IPS-18a (cell line): Measurements from ENCODE around the gene PCSK7.

Experiments used
- H3K27ac ChIP-seq: one replicate; pipeline ENCODE4 v1.5.1; 2013; ENCODE audit warnings: low read length
- H3K27me3 ChIP-seq: one replicate; pipeline ENCODE4 v1.6.1; 2013; ENCODE audit warnings: mild to moderate bottlenecking, low read length; ENCODE audit not compliant: control insufficient read depth, insufficient read depth
- H3K36me3 ChIP-seq: one replicate; pipeline ENCODE4 v1.6.1; 2013; ENCODE audit warnings: low read depth, low read length; ENCODE audit not compliant: control insufficient read depth
- H3K4me1 ChIP-seq: one replicate; pipeline ENCODE4 v1.6.1; 2013; ENCODE audit warnings: low read depth, low read length; ENCODE audit not compliant: control insufficient read depth
- H3K4me3 ChIP-seq: one replicate; pipeline ENCODE4 v1.5.1; 2013; ENCODE audit warnings: low read length
- H3K9ac ChIP-seq: one replicate; pipeline ENCODE4 v1.6.1; 2013; ENCODE audit warnings: mild to moderate bottlenecking, low read length, moderate library complexity
- H3K9me3 ChIP-seq: one replicate; pipeline ENCODE4 v1.6.1; 2013; ENCODE audit warnings: low read depth, low read length; ENCODE audit not compliant: control insufficient read depth

PCSK7 gene

GRCh38 chr11:117258576-117258975, 26.7 kb upstream of the PCSK7 start:
- Histone ChIP-seq H3K9ac (no peak overlapping the region), H3K27ac (no peak overlapping the region), H3K36me3 (peaks cover 7% of the 10 kb centered on the region), H3K27me3 (no peaks in the 10 kb centered on the region), H3K4me3 (no peak overlapping the region), H3K4me1 (no peaks in the 10 kb centered on the region), H3K9me3 (no peaks in the 10 kb centered on the region)

GRCh38 chr11:117256573-117256972, 24.7 kb upstream of the PCSK7 start:
- Histone ChIP-seq H3K9me3 (no peaks in the 10 kb centered on the region), H3K27me3 (no peaks in the 10 kb centered on the region), H3K4me1 (no peaks in the 10 kb centered on the region), H3K9ac (no peak overlapping the region), H3K4me3 (no peak overlapping the region), H3K27ac (no peak overlapping the region), H3K36me3 (peaks cover 10% of the 10 kb centered on the region)

- Histone ChIP-seq H3K9me3 (no peaks in the 10 kb centered on the region), H3K27ac (no peak overlapping the region), H3K4me3 (no peak overlapping the region), H3K9ac (no peak overlapping the region), H3K36me3 (peaks cover 9% of the 10 kb centered on the region), H3K27me3 (no peaks in the 10 kb centered on the region), H3K4me1 (no peaks in the 10 kb centered on the region)
These were observed 24.1 kb upstream of the PCSK7 start for GRCh38 chr11:117255966-117256365.

GRCh38 chr11:117251506-117251905, 19.6 kb upstream of the PCSK7 start:
- no peaks in the 10 kb centered on the region for H3K27me3 ChIP-seq
- peaks cover 35% of the 10 kb centered on the region for H3K36me3 ChIP-seq
- H3K27ac ChIP-seq: no peak overlapping the region
- no peak overlapping the region for H3K4me3 ChIP-seq
- H3K4me1 ChIP-seq: no peaks in the 10 kb centered on the region
- no peaks in the 10 kb centered on the region for H3K9me3 ChIP-seq
- no peak overlapping the region for H3K9ac ChIP-seq

- no peak overlapping the region for H3K4me3 ChIP-seq
- H3K9ac ChIP-seq: no peak overlapping the region
- no peaks in the 10 kb centered on the region for H3K27me3 ChIP-seq
- no peaks in the 10 kb centered on the region for H3K9me3 ChIP-seq
- H3K4me1 ChIP-seq: no peaks in the 10 kb centered on the region
- H3K36me3 ChIP-seq: peaks cover 47% of the 10 kb centered on the region
- no peak overlapping the region for H3K27ac ChIP-seq
These were observed 17.7 kb upstream of the PCSK7 start for GRCh38 chr11:117249571-117249970.

GRCh38 chr11:117248341-117248740, 16.5 kb upstream of the PCSK7 start:
- Histone ChIP-seq H3K4me3 (no peak overlapping the region), H3K9ac (no peak overlapping the region), H3K4me1 (no peaks in the 10 kb centered on the region), H3K27me3 (no peaks in the 10 kb centered on the region), H3K36me3 (peaks cover 51% of the 10 kb centered on the region), H3K27ac (no peak overlapping the region), H3K9me3 (no peaks in the 10 kb centered on the region)

GRCh38 chr11:117239295-117239694, 7.4 kb upstream of the PCSK7 start:
- H3K36me3 ChIP-seq: peaks cover 43% of the 10 kb centered on the region

GRCh38 chr11:117238221-117238620, 6.3 kb upstream of the PCSK7 start:
- no peak overlapping the region for H3K27ac ChIP-seq
- H3K4me3 ChIP-seq: no peak overlapping the region
- H3K36me3 ChIP-seq: peaks cover 39% of the 10 kb centered on the region
- H3K4me1 ChIP-seq: peaks cover 7% of the 10 kb centered on the region
- H3K27me3 ChIP-seq: no peaks in the 10 kb centered on the region
- no peaks in the 10 kb centered on the region for H3K9me3 ChIP-seq
- no peak overlapping the region for H3K9ac ChIP-seq

More at GRCh38 chr11:117239295-117239694, 7.4 kb upstream of the PCSK7 start:
- Histone ChIP-seq H3K4me1 (no peaks in the 10 kb centered on the region), H3K9me3 (no peaks in the 10 kb centered on the region), H3K9ac (no peak overlapping the region), H3K4me3 (no peak overlapping the region), H3K27ac (no peak overlapping the region), H3K27me3 (no peaks in the 10 kb centered on the region)

- no peaks in the 10 kb centered on the region for H3K27me3 ChIP-seq
- no peaks in the 10 kb centered on the region for H3K9me3 ChIP-seq
- H3K4me1 ChIP-seq: peaks cover 7% of the 10 kb centered on the region
- H3K4me3 ChIP-seq: peak overlapping the region; percentile 97
- peak overlapping the region; percentile 80 for H3K9ac ChIP-seq
- peaks cover 20% of the 10 kb centered on the region for H3K36me3 ChIP-seq
- peak overlapping the region; percentile 59 for H3K27ac ChIP-seq
These were observed 1.1 kb upstream of the PCSK7 start for GRCh38 chr11:117232911-117233409.

- Histone ChIP-seq H3K9ac (peak within 1 kb of the TSS; percentile 81), H3K9me3 (no peaks in the 10 kb centered on the region), H3K4me3 (peak within 1 kb of the TSS; percentile 97), H3K36me3 (peaks cover 24% of the 10 kb centered on the region), H3K27me3 (no peaks in the 10 kb centered on the region), H3K27ac (peak within 1 kb of the TSS; percentile 59), H3K4me1 (peaks cover 7% of the 10 kb centered on the region)
These were observed 412 bp upstream of the PCSK7 start, which contains the start of gene RNF214 for GRCh38 chr11:117232092-117232878. Gene RNF214, plus strand, starts transcription at chr11:117232671. Its CDS starts 1,602 bp downstream, at chr11:117234273.

GRCh38 chr11:117230999-117231841, 653 bp downstream of the PCSK7 start:
- Histone ChIP-seq H3K9me3 (no peaks in the 10 kb centered on the region), H3K9ac (peak overlapping the region; percentile 70), H3K36me3 (peaks cover 21% of the 10 kb centered on the region), H3K27me3 (no peaks in the 10 kb centered on the region), H3K4me1 (peaks cover 7% of the 10 kb centered on the region), H3K27ac (no peak overlapping the region), H3K4me3 (peak overlapping the region; percentile 97)
